Endothelial cell (in vitro differentiated cells): Measurements from ENCODE around the gene PCLO. TPM values are rescaled to one million over a fixed set of nuclear protein-coding genes. Genes with fewer than 3 reads are reported as not detected.

Source experiments
- DNase-seq: peaks from one replicate; pipeline ENCODE4 v3.0.0; 2021; ENCODE audit warnings: low spot score
- H3K27ac Mint-ChIP-seq: one replicate; pipeline ENCODE4 v1.8.0; 2021; ENCODE audit warnings: mixed read lengths, inconsistent platforms; ENCODE audit not compliant: unreplicated experiment
- H3K27me3 Mint-ChIP-seq: one replicate; pipeline ENCODE4 v1.8.0; 2021; ENCODE audit warnings: mild to moderate bottlenecking, moderate library complexity, mixed read lengths, inconsistent platforms; ENCODE audit not compliant: unreplicated experiment
- H3K36me3 Mint-ChIP-seq: one replicate; pipeline ENCODE4 v1.8.0; 2021; ENCODE audit warnings: mild to moderate bottlenecking, low read depth, mixed read lengths, inconsistent platforms; ENCODE audit not compliant: unreplicated experiment
- H3K4me1 Mint-ChIP-seq: one replicate; pipeline ENCODE4 v1.8.0; 2021; ENCODE audit warnings: mild to moderate bottlenecking, mixed read lengths, inconsistent platforms; ENCODE audit not compliant: unreplicated experiment
- H3K4me3 Mint-ChIP-seq: one replicate; pipeline ENCODE4 v1.8.0; 2021; ENCODE audit warnings: mild to moderate bottlenecking, mixed read lengths, inconsistent platforms; ENCODE audit not compliant: unreplicated experiment
- H3K9me3 Mint-ChIP-seq: one replicate; pipeline ENCODE4 v1.8.0; 2021; ENCODE audit warnings: mixed read lengths, inconsistent platforms; ENCODE audit not compliant: unreplicated experiment
- CTCF ChIP-seq: fragments of 200-600 bp; sonication (generic); IDR thresholded peaks from one replicate; pipeline ENCODE4 v1.5.0; 2021; ENCODE audit warnings: antibody characterized with exemption; ENCODE audit not compliant: unreplicated experiment
- total RNA-seq: library from RNA; stranded (reverse); fragmentation: NEBNext Ultra II Directional; extraction: Animal tissue kit (Norgen Biotek cat#: 25700); gene quantifications from one replicate; pipeline ENCODE4 v1.2.1, GENCODE V29; 2021; ENCODE audit not compliant: unreplicated experiment

Gene PCLO
- total RNA-seq, 1 donor from 2014 or later: 5.1 TPM

- Mint-ChIP-seq H3K27ac (no peak overlapping the region), H3K9me3 (no peaks in the 10 kb centered on the region), H3K36me3 (no peaks in the 10 kb centered on the region), H3K27me3 (no peaks in the 10 kb centered on the region), H3K4me3 (no peak overlapping the region), H3K4me1 (no peaks in the 10 kb centered on the region)
- no peak for TF ChIP-seq CTCF
- no peak for DNase-seq
Measured at GRCh38 chr7:82760831-82761230, 401.9 kb downstream of the PCLO start.

DNA sequence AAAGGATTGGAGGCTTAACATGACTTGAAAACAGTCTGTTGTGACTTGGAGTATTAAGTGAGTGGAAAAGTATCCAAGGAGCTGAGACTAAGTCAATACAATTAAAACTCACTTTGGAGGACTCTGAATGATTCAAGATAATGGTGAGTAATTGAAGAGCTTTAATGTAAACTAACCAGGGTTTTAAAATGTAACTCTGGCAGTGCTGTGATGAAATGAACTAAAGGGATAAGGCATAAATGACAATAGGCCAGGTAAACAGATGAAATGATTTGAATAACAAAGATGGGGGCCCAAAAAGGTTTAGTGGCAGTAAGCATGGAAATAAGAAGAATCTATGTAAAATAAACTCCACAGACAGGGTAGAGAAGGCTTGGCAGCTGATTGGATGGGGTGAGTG lies 402.6 kb downstream of the PCLO start:
- H3K4me3 Mint-ChIP-seq: no peak overlapping the region
- DNase-seq: no peak
- H3K27ac Mint-ChIP-seq: no peak overlapping the region
- H3K9me3 Mint-ChIP-seq: no peaks in the 10 kb centered on the region
- TF ChIP-seq CTCF: no peak
- H3K27me3 Mint-ChIP-seq: no peaks in the 10 kb centered on the region
- no peaks in the 10 kb centered on the region for H3K36me3 Mint-ChIP-seq
- no peaks in the 10 kb centered on the region for H3K4me1 Mint-ChIP-seq

DNA sequence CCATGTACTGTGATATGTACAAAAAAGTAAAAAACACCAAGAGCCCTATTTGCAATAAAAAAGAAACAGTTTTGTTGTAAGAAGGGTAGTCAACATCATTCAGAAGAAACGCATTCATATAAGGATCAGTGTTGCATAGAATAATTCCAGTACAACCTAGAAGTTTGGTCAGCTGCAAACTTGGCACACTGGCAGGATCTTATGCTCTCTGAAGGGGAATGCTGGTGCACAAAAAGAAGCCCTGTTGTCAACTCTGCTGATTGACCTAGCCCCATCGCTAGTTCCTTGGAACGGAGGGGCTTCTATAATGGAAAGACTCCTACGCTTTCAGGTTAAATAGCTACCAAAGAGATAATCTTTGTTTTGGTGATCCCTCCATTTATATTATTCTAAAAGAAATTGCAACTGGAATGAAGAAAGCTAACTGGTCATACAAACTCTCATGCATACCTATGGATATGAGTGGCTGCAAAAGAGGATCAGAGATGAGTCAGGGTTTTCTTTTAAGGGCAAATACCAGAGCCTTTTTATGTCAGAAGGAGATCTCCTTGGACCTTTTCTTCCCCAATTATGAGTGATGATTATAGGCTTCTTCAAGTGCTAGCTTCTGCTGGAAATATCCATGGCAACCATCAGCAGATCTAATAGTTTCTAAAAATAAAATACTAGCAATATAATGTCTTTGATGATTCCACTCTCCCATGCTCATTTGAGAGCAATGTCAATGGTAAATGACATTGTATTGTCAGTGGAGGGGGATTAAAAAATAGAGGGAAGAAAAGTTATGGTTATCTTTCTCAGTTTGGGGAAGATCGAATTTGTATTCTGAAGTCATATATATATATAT lies 406.8 kb downstream of the PCLO start:
- Mint-ChIP-seq H3K36me3 (no peaks in the 10 kb centered on the region), H3K27ac (no peak overlapping the region), H3K4me1 (no peaks in the 10 kb centered on the region), H3K9me3 (no peaks in the 10 kb centered on the region), H3K4me3 (no peak overlapping the region), H3K27me3 (no peaks in the 10 kb centered on the region)
- no peak for DNase-seq
- no peak for TF ChIP-seq CTCF

DNA sequence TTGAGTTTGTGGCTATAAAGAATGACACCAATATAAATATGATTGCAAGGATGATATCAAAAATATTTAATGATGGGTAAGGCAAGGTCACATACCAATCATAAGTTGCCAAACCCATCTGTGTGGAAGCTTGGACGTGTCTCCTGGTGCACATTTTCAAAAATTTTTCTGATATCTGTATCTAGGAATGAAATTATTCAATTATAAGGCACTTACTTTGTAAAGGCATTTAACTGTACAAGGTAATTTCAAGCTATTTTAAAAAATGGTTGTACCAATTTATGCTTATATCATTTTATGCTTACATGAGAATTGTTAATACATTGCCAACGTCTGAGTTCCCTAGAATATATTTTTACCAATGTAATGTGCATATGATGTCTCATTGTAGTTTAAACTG lies 412.7 kb downstream of the PCLO start:
- no peak for TF ChIP-seq CTCF
- Mint-ChIP-seq H3K4me3 (no peak overlapping the region), H3K27me3 (peaks cover 3% of the 10 kb centered on the region), H3K4me1 (no peaks in the 10 kb centered on the region), H3K9me3 (no peaks in the 10 kb centered on the region), H3K36me3 (no peaks in the 10 kb centered on the region), H3K27ac (no peak overlapping the region)
- no peak for DNase-seq

GRCh38 chr7:82745820-82746219 lies 416.9 kb downstream of the PCLO start:
- DNase-seq: no peak
- no peak for TF ChIP-seq CTCF
- Mint-ChIP-seq H3K36me3 (no peaks in the 10 kb centered on the region), H3K27ac (no peak overlapping the region), H3K4me3 (no peak overlapping the region), H3K27me3 (peaks cover 3% of the 10 kb centered on the region), H3K9me3 (no peaks in the 10 kb centered on the region), H3K4me1 (no peaks in the 10 kb centered on the region)
